ENCODE data around the gene GATB. TPM values are rescaled to one million over a fixed set of nuclear protein-coding genes. Genes with fewer than 3 reads are reported as not detected.

The GATB gene
- total and polyA plus RNA-seq, 2 experiments from 2014 or later, result 19.4 to 20.1 TPM

DNA sequence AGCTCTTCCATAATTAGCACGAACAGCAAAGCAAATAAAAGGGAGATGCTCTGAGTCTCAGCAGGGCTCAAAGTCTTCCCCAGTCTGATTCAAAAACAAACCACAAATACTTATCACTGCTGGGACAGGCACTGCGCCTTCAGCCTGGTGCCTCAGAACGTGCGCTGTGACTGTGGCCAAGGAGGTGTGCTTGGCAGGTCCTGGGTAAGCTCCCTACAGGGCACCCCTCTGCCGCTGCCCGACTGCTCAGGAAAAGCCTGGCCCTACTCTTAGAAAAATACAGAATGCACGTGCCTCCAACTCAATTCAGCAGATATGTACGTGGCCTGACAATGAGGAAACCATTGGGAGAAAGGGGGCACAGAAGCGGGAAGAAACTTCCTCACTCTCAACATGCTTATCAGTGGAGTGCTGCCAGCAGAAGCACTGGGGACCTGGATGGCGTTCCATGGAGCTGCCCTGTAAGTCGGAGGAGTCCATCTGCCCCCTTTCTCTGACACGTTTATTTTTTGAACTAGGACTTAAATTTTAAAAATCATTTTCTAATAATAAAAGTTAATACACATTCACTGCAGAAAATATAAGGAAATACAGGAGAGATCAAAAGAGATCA, 86.8 kb downstream of the GATB start:
- H3K4me2 ChIP-seq, result peak overlapping the region; percentile 71
- no peaks in the 10 kb centered on the region for H3K9me3 ChIP-seq (ENCODE audit: low read depth)
- no peaks in the 10 kb centered on the region for H3K79me2 ChIP-seq
- no peak overlapping the region for H3K4me3 ChIP-seq
- no peaks in the 10 kb centered on the region for H3K9me2 ChIP-seq (replicated peaks; ENCODE audit: insufficient read depth)
- TF ChIP-seq EZH2 (IDR thresholded peaks at IDR 0.05; ENCODE audit: borderline replicate concordance) (no peak), EZH2phosphoT487 (IDR thresholded peaks at IDR 0.05; ENCODE audit: low read depth, severe bottlenecking, unreplicated experiment) (no peak)
- TF ChIP-seq, protein P1, sequence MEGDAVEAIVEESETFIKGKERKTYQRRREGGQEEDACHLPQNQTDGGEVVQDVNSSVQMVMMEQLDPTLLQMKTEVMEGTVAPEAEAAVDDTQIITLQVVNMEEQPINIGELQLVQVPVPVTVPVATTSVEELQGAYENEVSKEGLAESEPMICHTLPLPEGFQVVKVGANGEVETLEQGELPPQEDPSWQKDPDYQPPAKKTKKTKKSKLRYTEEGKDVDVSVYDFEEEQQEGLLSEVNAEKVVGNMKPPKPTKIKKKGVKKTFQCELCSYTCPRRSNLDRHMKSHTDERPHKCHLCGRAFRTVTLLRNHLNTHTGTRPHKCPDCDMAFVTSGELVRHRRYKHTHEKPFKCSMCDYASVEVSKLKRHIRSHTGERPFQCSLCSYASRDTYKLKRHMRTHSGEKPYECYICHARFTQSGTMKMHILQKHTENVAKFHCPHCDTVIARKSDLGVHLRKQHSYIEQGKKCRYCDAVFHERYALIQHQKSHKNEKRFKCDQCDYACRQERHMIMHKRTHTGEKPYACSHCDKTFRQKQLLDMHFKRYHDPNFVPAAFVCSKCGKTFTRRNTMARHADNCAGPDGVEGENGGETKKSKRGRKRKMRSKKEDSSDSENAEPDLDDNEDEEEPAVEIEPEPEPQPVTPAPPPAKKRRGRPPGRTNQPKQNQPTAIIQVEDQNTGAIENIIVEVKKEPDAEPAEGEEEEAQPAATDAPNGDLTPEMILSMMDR (IDR thresholded peaks at IDR 0.05; ENCODE audit: poor library complexity), result no peak
- H3K36me3 ChIP-seq (replicated peaks; ENCODE audit: insufficient read depth, low read depth), result no peaks in the 10 kb centered on the region
- H3K27ac ChIP-seq, result no peak overlapping the region
- peaks cover 13% of the 10 kb centered on the region for H3K4me1 ChIP-seq (ENCODE audit: insufficient read depth)
- no peak overlapping the region for H2AFZ ChIP-seq
- no peaks in the 10 kb centered on the region for H4K20me1 ChIP-seq (ENCODE audit: insufficient read depth, poor library complexity, severe bottlenecking)
- WGBS (ENCODE audit: low lambda C conversion rate, missing lambda C conversion rate), result 86% methylated on average over 12 of the region's 12 CpGs
- no peak for DNase-seq (ENCODE audit: low spot score)
- H3K27me3 ChIP-seq, result no peaks in the 10 kb centered on the region

DNA sequence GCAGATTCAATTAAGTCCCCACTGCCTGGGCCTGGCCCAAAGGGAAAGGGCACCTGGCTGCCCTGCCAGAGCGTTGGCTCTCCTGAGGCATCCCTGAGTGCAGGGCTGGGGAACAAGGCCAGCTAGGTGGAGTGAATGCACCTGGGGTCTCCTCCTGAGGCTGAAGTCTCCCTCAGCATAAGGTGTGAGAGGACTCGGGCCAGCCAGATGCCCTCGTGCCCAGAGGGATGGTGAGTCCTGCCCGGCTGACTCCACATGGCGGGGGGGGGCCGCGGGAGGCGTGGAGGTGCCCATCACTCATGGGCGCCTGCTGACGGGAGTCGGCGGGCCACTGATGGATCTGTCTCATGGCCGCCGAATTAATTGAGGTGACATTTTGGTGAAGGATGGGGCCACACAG, 87.8 kb downstream of the GATB start:
- H3K9me3 ChIP-seq (ENCODE audit: low read depth), result no peaks in the 10 kb centered on the region
- no peaks in the 10 kb centered on the region for H3K79me2 ChIP-seq
- H3K4me1 ChIP-seq (ENCODE audit: insufficient read depth), result peaks cover 14% of the 10 kb centered on the region
- DNase-seq (ENCODE audit: low spot score), result no peak
- no peaks in the 10 kb centered on the region for H3K9me2 ChIP-seq (replicated peaks; ENCODE audit: insufficient read depth)
- no peak for TF ChIP-seq EZH2 (IDR thresholded peaks at IDR 0.05; ENCODE audit: borderline replicate concordance)
- no peak for TF ChIP-seq EZH2phosphoT487 (IDR thresholded peaks at IDR 0.05; ENCODE audit: low read depth, severe bottlenecking, unreplicated experiment)
- TF ChIP-seq, protein P1 (IDR thresholded peaks at IDR 0.05; ENCODE audit: poor library complexity), result no peak
- no peaks in the 10 kb centered on the region for H4K20me1 ChIP-seq (ENCODE audit: insufficient read depth, poor library complexity, severe bottlenecking)
- no peak overlapping the region for H3K4me3 ChIP-seq
- 96% methylated on average over 14 of the region's 14 CpGs for whole genome bisulfite sequencing (ENCODE audit: low lambda C conversion rate, missing lambda C conversion rate)
- H3K36me3 ChIP-seq (replicated peaks; ENCODE audit: insufficient read depth, low read depth), result no peaks in the 10 kb centered on the region
- no peak overlapping the region for H2AFZ ChIP-seq
- H3K27me3 ChIP-seq, result no peaks in the 10 kb centered on the region
- no peak overlapping the region for H3K27ac ChIP-seq
- no peak overlapping the region for H3K4me2 ChIP-seq

DNA sequence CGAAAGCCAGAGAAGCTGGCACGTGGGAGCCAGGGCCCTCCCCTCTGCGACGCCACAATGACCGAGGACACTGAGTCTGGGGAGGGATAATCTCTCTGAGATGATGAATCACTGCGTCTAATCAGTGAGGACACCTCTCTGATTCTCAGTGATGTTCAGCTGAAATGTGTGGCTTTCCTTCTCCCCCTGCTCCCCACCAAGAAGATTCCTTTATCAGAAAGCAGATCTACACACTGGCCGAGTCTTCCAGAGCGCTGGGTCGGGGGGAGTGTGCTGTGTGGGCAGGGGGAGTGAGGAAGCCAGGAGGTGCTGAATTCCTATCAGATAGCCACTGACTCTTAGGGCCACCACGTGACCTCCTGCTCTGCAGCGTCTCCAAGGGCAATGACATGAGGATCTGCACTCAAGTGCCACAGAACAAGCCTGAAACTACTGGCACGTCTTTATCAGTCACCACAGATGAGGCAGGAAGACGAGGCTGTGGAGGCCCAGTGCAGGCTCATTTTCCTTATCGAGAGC, 89.2 kb downstream of the GATB start:
- no peak overlapping the region for H3K4me2 ChIP-seq
- H3K27ac ChIP-seq, result no peak overlapping the region
- no peaks in the 10 kb centered on the region for H3K9me3 ChIP-seq (ENCODE audit: low read depth)
- WGBS (ENCODE audit: low lambda C conversion rate, missing lambda C conversion rate), result 47% methylated on average over 14 of the region's 14 CpGs
- H3K4me3 ChIP-seq, result no peak overlapping the region
- H3K27me3 ChIP-seq, result no peaks in the 10 kb centered on the region
- H4K20me1 ChIP-seq (ENCODE audit: insufficient read depth, poor library complexity, severe bottlenecking), result no peaks in the 10 kb centered on the region
- no peaks in the 10 kb centered on the region for H3K36me3 ChIP-seq (replicated peaks; ENCODE audit: insufficient read depth, low read depth)
- TF ChIP-seq EZH2 (IDR thresholded peaks at IDR 0.05; ENCODE audit: borderline replicate concordance), result no peak
- H2AFZ ChIP-seq, result no peak overlapping the region
- H3K79me2 ChIP-seq, result no peaks in the 10 kb centered on the region
- no peak for DNase-seq (ENCODE audit: low spot score)
- H3K9me2 ChIP-seq (replicated peaks; ENCODE audit: insufficient read depth), result no peaks in the 10 kb centered on the region
- H3K4me1 ChIP-seq (ENCODE audit: insufficient read depth), result peaks cover 21% of the 10 kb centered on the region

DNA sequence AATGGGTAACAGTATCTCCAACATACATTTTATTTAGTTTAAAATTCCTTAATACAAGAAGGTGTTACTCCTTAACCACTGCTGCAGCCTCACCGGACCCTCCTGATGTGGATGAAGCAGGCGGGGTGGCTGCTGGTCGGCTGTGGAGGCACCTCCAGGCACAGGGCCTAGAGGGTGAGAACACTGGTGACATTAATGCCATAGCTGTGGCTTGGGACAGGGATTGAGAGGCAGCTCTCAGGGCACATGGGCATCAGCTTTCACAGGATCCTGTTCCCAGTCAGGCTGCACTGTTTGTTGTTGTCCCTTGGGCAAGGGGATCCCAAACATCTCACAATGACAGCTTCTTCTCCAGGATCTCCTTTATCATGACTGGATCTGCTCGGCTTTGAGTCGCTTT, 90.0 kb downstream of the GATB start:
- no peak overlapping the region for H2AFZ ChIP-seq
- H3K9me2 ChIP-seq (replicated peaks; ENCODE audit: insufficient read depth), result no peaks in the 10 kb centered on the region
- WGBS (ENCODE audit: low lambda C conversion rate, missing lambda C conversion rate), result 81% methylated on average over 5 of the region's 5 CpGs
- H3K4me2 ChIP-seq, result no peak overlapping the region
- H3K4me1 ChIP-seq (ENCODE audit: insufficient read depth), result peaks cover 19% of the 10 kb centered on the region
- H3K27ac ChIP-seq, result no peak overlapping the region
- no peaks in the 10 kb centered on the region for H3K79me2 ChIP-seq
- no peaks in the 10 kb centered on the region for H4K20me1 ChIP-seq (ENCODE audit: insufficient read depth, poor library complexity, severe bottlenecking)
- no peak overlapping the region for H3K4me3 ChIP-seq
- H3K27me3 ChIP-seq, result no peaks in the 10 kb centered on the region
- H3K9me3 ChIP-seq (ENCODE audit: low read depth), result no peaks in the 10 kb centered on the region
- TF ChIP-seq EZH2phosphoT487 (IDR thresholded peaks at IDR 0.05; ENCODE audit: low read depth, severe bottlenecking, unreplicated experiment) (no peak), EZH2 (IDR thresholded peaks at IDR 0.05; ENCODE audit: borderline replicate concordance) (no peak)
- TF ChIP-seq, protein P1 (IDR thresholded peaks at IDR 0.05; ENCODE audit: poor library complexity), result no peak
- H3K36me3 ChIP-seq (replicated peaks; ENCODE audit: insufficient read depth, low read depth), result no peaks in the 10 kb centered on the region
- no peak for DNase-seq (ENCODE audit: low spot score)

Measured in hepatocyte (in vitro differentiated cells).